H1 (cell line): ENCODE measurements around the gene RAB26.

Experiments
- POLR2A ChIP-seq, 2 experiments: IDR thresholded peaks; 1 replicate in 1 of 2; 2 replicates in 1 of 2; pipeline ENCODE4 v1.6.1; 2011; ENCODE audit warnings: low read depth in 2 of 2, low read length in 2 of 2, mild to moderate bottlenecking in 2 of 2; ENCODE audit errors: control extremely low read depth in 1 of 2
- RXRA ChIP-seq: IDR thresholded peaks from 2 replicates; pipeline ENCODE4 v1.6.1; 2011; ENCODE audit warnings: low read depth, mild to moderate bottlenecking, low read length, moderate library complexity; ENCODE audit not compliant: insufficient read depth
- SUZ12 ChIP-seq: fragments of 200-600 bp; sonication (generic); IDR thresholded peaks from 2 replicates; pipeline ENCODE4 v1.6.1; 2012; ENCODE audit warnings: mild to moderate bottlenecking, inconsistent platforms, low read length, moderate library complexity, mixed read lengths

- TF ChIP-seq RXRA, result no peak
- no peak for TF ChIP-seq POLR2A (IDR thresholded peaks at IDR 0.05; ENCODE audit: control extremely low read depth in 1 of 2, low read depth in 2 of 2, low read length in 2 of 2)
- TF ChIP-seq SUZ12, result no peak
These were observed 28.7 kb downstream of the RAB26 start for GRCh38 chr16:2177101-2177500.
